ENCODE data around the gene MOB3A. TPM values are rescaled to one million over a fixed set of nuclear protein-coding genes. Genes with fewer than 3 reads are reported as not detected.

The MOB3A gene
- total and polyA plus RNA-seq, 2 experiments from 2014 or later: 2.9 to 5.9 TPM

DNA sequence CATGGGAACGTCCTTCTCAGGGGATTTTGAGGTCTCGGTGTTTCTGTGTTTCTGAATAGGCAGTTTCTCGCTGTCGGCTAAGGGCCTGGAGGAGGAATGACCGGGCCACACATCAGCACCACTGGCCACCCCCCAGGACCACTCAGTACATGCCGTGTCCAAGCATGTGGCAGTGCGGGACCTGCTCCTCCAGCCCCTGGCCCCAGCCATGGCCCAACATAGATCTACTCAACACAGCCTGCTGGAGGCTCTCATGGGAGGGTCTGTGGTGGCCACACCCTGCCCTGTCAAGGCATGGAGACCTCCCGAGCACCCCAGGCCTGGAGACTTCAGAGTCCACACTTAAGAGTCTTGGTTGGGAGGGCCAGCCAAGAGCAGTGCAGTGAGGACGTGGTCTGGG, 18.1 kb upstream of the MOB3A start:
- Mint-ChIP-seq H3K4me1 (no peaks in the 10 kb centered on the region; the same call in 2 of the 3 replicates), H3K9me3 (no peaks in the 10 kb centered on the region), H3K27ac (no peak overlapping the region), H3K36me3 (ENCODE audit: low read depth) (peaks cover 75% of the 10 kb centered on the region), H3K27me3 (ENCODE audit: insufficient read depth, low read depth, poor library complexity) (peaks cover 3% of the 10 kb centered on the region), H3K4me3 (no peak overlapping the region; the same call in 2 of the 3 replicates)
- Histone ChIP-seq H3K36me3 (ENCODE audit: insufficient read depth) (peaks cover 27% of the 10 kb centered on the region), H3K27ac (ENCODE audit: low read depth) (no peak overlapping the region), H3K4me3 (no peak overlapping the region), H3K4me1 (ENCODE audit: insufficient read depth) (no peaks in the 10 kb centered on the region), H3K4me2 (no peak overlapping the region), H3F3A (replicated peaks; ENCODE audit: low read depth) (peaks cover 4% of the 10 kb centered on the region; the same call in 1 of the 2 replicates), H3K9me2 (ENCODE audit: insufficient read depth) (no peaks in the 10 kb centered on the region), H2AFZ (no peak overlapping the region), H4K20me1 (replicated peaks; ENCODE audit: insufficient read depth) (peaks cover 7% of the 10 kb centered on the region), H3K27me3 (ENCODE audit: insufficient read depth) (no peaks in the 10 kb centered on the region), H3K79me2 (replicated peaks; ENCODE audit: insufficient read depth) (no peaks in the 10 kb centered on the region)
- TF ChIP-seq ZNF114 (CRISPR knock-in tag; IDR thresholded peaks at IDR 0.05) (no peak), ZNF331 (CRISPR knock-in tag; IDR thresholded peaks at IDR 0.05; ENCODE audit: low read depth) (no peak), EZH2phosphoT487 (IDR thresholded peaks at IDR 0.05; ENCODE audit: unreplicated experiment) (no peak), JUNB (IDR thresholded peaks at IDR 0.05; ENCODE audit: unreplicated experiment) (no peak), CREB1 (CRISPR knock-in tag; IDR thresholded peaks at IDR 0.05; ENCODE audit: low read depth) (no peak)
- TF ChIP-seq, protein P1, sequence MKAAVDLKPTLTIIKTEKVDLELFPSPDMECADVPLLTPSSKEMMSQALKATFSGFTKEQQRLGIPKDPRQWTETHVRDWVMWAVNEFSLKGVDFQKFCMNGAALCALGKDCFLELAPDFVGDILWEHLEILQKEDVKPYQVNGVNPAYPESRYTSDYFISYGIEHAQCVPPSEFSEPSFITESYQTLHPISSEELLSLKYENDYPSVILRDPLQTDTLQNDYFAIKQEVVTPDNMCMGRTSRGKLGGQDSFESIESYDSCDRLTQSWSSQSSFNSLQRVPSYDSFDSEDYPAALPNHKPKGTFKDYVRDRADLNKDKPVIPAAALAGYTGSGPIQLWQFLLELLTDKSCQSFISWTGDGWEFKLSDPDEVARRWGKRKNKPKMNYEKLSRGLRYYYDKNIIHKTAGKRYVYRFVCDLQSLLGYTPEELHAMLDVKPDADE (IDR thresholded peaks at IDR 0.05): no peak
- TF ChIP-seq, protein P2, sequence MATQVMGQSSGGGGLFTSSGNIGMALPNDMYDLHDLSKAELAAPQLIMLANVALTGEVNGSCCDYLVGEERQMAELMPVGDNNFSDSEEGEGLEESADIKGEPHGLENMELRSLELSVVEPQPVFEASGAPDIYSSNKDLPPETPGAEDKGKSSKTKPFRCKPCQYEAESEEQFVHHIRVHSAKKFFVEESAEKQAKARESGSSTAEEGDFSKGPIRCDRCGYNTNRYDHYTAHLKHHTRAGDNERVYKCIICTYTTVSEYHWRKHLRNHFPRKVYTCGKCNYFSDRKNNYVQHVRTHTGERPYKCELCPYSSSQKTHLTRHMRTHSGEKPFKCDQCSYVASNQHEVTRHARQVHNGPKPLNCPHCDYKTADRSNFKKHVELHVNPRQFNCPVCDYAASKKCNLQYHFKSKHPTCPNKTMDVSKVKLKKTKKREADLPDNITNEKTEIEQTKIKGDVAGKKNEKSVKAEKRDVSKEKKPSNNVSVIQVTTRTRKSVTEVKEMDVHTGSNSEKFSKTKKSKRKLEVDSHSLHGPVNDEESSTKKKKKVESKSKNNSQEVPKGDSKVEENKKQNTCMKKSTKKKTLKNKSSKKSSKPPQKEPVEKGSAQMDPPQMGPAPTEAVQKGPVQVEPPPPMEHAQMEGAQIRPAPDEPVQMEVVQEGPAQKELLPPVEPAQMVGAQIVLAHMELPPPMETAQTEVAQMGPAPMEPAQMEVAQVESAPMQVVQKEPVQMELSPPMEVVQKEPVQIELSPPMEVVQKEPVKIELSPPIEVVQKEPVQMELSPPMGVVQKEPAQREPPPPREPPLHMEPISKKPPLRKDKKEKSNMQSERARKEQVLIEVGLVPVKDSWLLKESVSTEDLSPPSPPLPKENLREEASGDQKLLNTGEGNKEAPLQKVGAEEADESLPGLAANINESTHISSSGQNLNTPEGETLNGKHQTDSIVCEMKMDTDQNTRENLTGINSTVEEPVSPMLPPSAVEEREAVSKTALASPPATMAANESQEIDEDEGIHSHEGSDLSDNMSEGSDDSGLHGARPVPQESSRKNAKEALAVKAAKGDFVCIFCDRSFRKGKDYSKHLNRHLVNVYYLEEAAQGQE (IDR thresholded peaks at IDR 0.05; ENCODE audit: unreplicated experiment): no peak
- ATAC-seq (no peak), DNase-seq (ENCODE audit: low spot score) (no peak)

DNA sequence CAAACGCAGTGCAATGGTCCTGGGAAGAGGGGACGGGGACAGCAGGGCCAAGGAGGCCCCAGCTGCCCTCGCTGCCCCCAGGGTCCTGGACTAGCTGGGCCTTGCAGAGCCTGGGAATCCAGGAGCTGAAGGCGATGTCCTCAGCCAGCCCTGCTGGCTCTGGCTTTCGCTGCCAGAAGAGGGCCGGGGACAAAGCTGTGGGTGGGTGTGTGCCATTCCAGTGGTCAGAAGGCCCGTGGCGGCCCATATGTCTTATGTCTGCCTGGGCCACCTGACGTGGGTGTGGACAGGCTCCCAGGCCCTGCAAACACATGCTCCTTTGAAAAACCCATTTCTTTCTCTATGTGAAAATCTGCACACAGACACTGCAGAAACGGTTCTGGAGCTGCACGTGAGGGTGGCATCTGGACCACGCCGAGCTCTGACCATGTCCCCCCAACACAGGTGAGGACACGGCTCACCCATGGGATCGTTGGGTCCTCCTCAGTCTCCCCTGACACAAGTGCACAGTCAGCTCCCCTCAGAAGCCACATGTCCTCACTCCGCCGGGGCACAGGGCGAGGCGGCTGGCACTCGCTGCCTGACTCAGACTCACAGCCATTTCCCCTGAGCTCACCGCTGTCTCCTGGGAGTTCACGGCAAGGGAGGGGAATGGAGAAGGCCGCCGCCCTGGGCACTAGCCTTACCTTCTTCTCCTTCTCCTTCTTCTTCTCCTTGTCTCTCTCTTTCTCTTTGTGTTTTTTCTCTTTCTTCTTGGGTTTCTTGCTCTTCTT, 17.5 kb upstream of the MOB3A start:
- H3F3A ChIP-seq (replicated peaks; ENCODE audit: low read depth): peaks cover 4% of the 10 kb centered on the region; the same call in 1 of the 2 replicates
- H3K9me3 Mint-ChIP-seq: no peaks in the 10 kb centered on the region
- peaks cover 27% of the 10 kb centered on the region for H3K36me3 ChIP-seq (ENCODE audit: insufficient read depth)
- H4K20me1 ChIP-seq (replicated peaks; ENCODE audit: insufficient read depth): peaks cover under 1% of the 10 kb centered on the region
- ATAC-seq (no peak), DNase-seq (ENCODE audit: low spot score) (no peak)
- no peak overlapping the region for H3K27ac ChIP-seq (ENCODE audit: low read depth)
- no peaks in the 10 kb centered on the region for H3K4me1 ChIP-seq (ENCODE audit: insufficient read depth)
- H3K36me3 Mint-ChIP-seq (ENCODE audit: low read depth): peaks cover 73% of the 10 kb centered on the region
- no peak overlapping the region; the same call in 2 of the 3 replicates for H3K4me3 Mint-ChIP-seq
- H3K4me1 Mint-ChIP-seq: no peaks in the 10 kb centered on the region; the same call in 2 of the 3 replicates
- no peak overlapping the region for H3K4me2 ChIP-seq
- H2AFZ ChIP-seq: no peak overlapping the region
- no peak overlapping the region for H3K4me3 ChIP-seq
- TF ChIP-seq JUNB (IDR thresholded peaks at IDR 0.05; ENCODE audit: unreplicated experiment) (no peak), CREB1 (CRISPR knock-in tag; IDR thresholded peaks at IDR 0.05; ENCODE audit: low read depth) (no peak), NANOG (IDR thresholded peaks at IDR 0.05; ENCODE audit: borderline replicate concordance) (no peak)
- H3K9me2 ChIP-seq (ENCODE audit: insufficient read depth): no peaks in the 10 kb centered on the region
- H3K79me2 ChIP-seq (replicated peaks; ENCODE audit: insufficient read depth): no peaks in the 10 kb centered on the region
- H3K27me3 ChIP-seq (ENCODE audit: insufficient read depth): no peaks in the 10 kb centered on the region
- H3K27ac Mint-ChIP-seq: no peak overlapping the region
- H3K27me3 Mint-ChIP-seq (ENCODE audit: insufficient read depth, low read depth, poor library complexity): peaks cover 3% of the 10 kb centered on the region
